ENCODE data around the gene CNTN4.

Gene CNTN4

GRCh38 chr3:2468816-2469215 lies 370.1 kb downstream of the CNTN4 start:
- no peak overlapping the region for H3K9ac ChIP-seq
- H3K4me1 ChIP-seq = no peaks in the 10 kb centered on the region
- H3K27ac ChIP-seq = no peak overlapping the region
- H4K20me1 ChIP-seq = no peaks in the 10 kb centered on the region; a peak in 1 of 22 replicates
- TF ChIP-seq Cebpa-rat (IDR thresholded peaks at IDR 0.05) = no peak
- no peak overlapping the region for H3K4me3 ChIP-seq
- H3K9me3 ChIP-seq (replicated peaks in 1 of 11) = no peaks in the 10 kb centered on the region
- no peaks in the 10 kb centered on the region for H3K27me3 ChIP-seq
- H3K36me3 ChIP-seq = no peaks in the 10 kb centered on the region
- no peak overlapping the region for H3K4me2 ChIP-seq

- H3K9ac ChIP-seq = no peak overlapping the region
- H3K27ac ChIP-seq = no peak overlapping the region
- no peaks in the 10 kb centered on the region for H3K4me1 ChIP-seq
- no peak overlapping the region for H3K4me3 ChIP-seq
- H3K9me3 ChIP-seq (replicated peaks in 1 of 11) = no peaks in the 10 kb centered on the region
- H3K36me3 ChIP-seq = no peaks in the 10 kb centered on the region
- no peaks in the 10 kb centered on the region; a peak in 1 of 22 replicates for H4K20me1 ChIP-seq
- no peaks in the 10 kb centered on the region for H3K27me3 ChIP-seq
- TF ChIP-seq Cebpa-rat (IDR thresholded peaks at IDR 0.05) = no peak
- H3K4me2 ChIP-seq = no peak overlapping the region
Measured at GRCh38 chr3:2476996-2477395, 378.3 kb downstream of the CNTN4 start.

- Histone ChIP-seq H3K27ac (no peak overlapping the region), H3K9ac (no peak overlapping the region), H3K4me1 (no peaks in the 10 kb centered on the region), H3K36me3 (no peaks in the 10 kb centered on the region), H4K20me1 (no peaks in the 10 kb centered on the region; a peak in 1 of 22 replicates), H3K4me2 (peak overlapping the region in 1 of 11 experiments; percentile 16; a peak in 2 of 22 replicates), H3K27me3 (no peaks in the 10 kb centered on the region), H3K4me3 (no peak overlapping the region), H3K9me3 (replicated peaks in 1 of 11) (no peaks in the 10 kb centered on the region)
- TF ChIP-seq Cebpa-rat (IDR thresholded peaks at IDR 0.05) = no peak
Measured at GRCh38 chr3:2477620-2478019, 379.0 kb downstream of the CNTN4 start.

GRCh38 chr3:2484162-2485026 lies 385.7 kb downstream of the CNTN4 start:
- no peak for TF ChIP-seq Cebpa-rat (IDR thresholded peaks at IDR 0.05)
- Histone ChIP-seq H4K20me1 (no peaks in the 10 kb centered on the region), H3K27ac (no peak overlapping the region), H3K4me1 (no peaks in the 10 kb centered on the region), H3K9ac (no peak overlapping the region), H3K27me3 (no peaks in the 10 kb centered on the region), H3K9me3 (replicated peaks in 1 of 11) (peaks cover 0 to 19% (median 13%) of the 10 kb centered on the region in 11 experiments; a peak in 19 of 22 replicates), H3K36me3 (no peaks in the 10 kb centered on the region), H3K4me2 (no peak overlapping the region), H3K4me3 (no peak overlapping the region)

- H3K4me3 ChIP-seq = no peak overlapping the region
- no peak overlapping the region for H3K9ac ChIP-seq
- no peaks in the 10 kb centered on the region for H3K27me3 ChIP-seq
- H3K4me1 ChIP-seq = no peaks in the 10 kb centered on the region
- no peak overlapping the region for H3K27ac ChIP-seq
- no peak overlapping the region for H3K4me2 ChIP-seq
- no peaks in the 10 kb centered on the region for H4K20me1 ChIP-seq
- peaks cover 0 to 19% (median 13%) of the 10 kb centered on the region in 11 experiments; a peak in 19 of 22 replicates for H3K9me3 ChIP-seq (replicated peaks in 1 of 11)
- no peak for TF ChIP-seq Cebpa-rat (IDR thresholded peaks at IDR 0.05)
- H3K36me3 ChIP-seq = no peaks in the 10 kb centered on the region
Measured at GRCh38 chr3:2485027-2485375, 386.3 kb downstream of the CNTN4 start.

- no peak overlapping the region for H3K4me3 ChIP-seq
- no peak overlapping the region for H3K27ac ChIP-seq
- H4K20me1 ChIP-seq = no peaks in the 10 kb centered on the region
- no peak overlapping the region for H3K4me2 ChIP-seq
- TF ChIP-seq Cebpa-rat (IDR thresholded peaks at IDR 0.05) = no peak
- no peaks in the 10 kb centered on the region for H3K27me3 ChIP-seq
- no peaks in the 10 kb centered on the region for H3K4me1 ChIP-seq
- no peak overlapping the region for H3K9ac ChIP-seq
- no peaks in the 10 kb centered on the region for H3K9me3 ChIP-seq (replicated peaks in 1 of 11)
- no peaks in the 10 kb centered on the region for H3K36me3 ChIP-seq
Measured at GRCh38 chr3:2495746-2496145, 397.1 kb downstream of the CNTN4 start.

- H4K20me1 ChIP-seq = no peaks in the 10 kb centered on the region
- H3K27me3 ChIP-seq = no peaks in the 10 kb centered on the region
- H3K4me3 ChIP-seq = no peak overlapping the region
- H3K9ac ChIP-seq = no peak overlapping the region
- no peak overlapping the region for H3K4me2 ChIP-seq
- no peaks in the 10 kb centered on the region; a peak in 1 of 20 replicates for H3K4me1 ChIP-seq
- H3K27ac ChIP-seq = no peak overlapping the region
- no peaks in the 10 kb centered on the region for H3K36me3 ChIP-seq
- H3K9me3 ChIP-seq (replicated peaks in 1 of 11) = no peaks in the 10 kb centered on the region
- TF ChIP-seq Cebpa-rat (IDR thresholded peaks at IDR 0.05) = no peak
Measured at GRCh38 chr3:2504912-2505311, 406.2 kb downstream of the CNTN4 start.

- no peaks in the 10 kb centered on the region; a peak in 1 of 20 replicates for H3K4me1 ChIP-seq
- H3K9me3 ChIP-seq (replicated peaks in 1 of 11) = no peaks in the 10 kb centered on the region
Measured at GRCh38 chr3:2506776-2507175, 408.1 kb downstream of the CNTN4 start.

GRCh38 chr3:2510591-2511145 lies 412.0 kb downstream of the CNTN4 start:
- H3K36me3 ChIP-seq = no peaks in the 10 kb centered on the region
- H3K9ac ChIP-seq = no peak overlapping the region
- no peak for TF ChIP-seq Cebpa-rat (IDR thresholded peaks at IDR 0.05)
- H3K4me3 ChIP-seq = no peak overlapping the region
- no peaks in the 10 kb centered on the region for H3K4me1 ChIP-seq
- H3K27me3 ChIP-seq = no peaks in the 10 kb centered on the region
- no peaks in the 10 kb centered on the region for H4K20me1 ChIP-seq
- H3K4me2 ChIP-seq = no peak overlapping the region
- no peak overlapping the region for H3K27ac ChIP-seq
- H3K9me3 ChIP-seq (replicated peaks in 1 of 11) = no peaks in the 10 kb centered on the region

More at GRCh38 chr3:2506776-2507175, 408.1 kb downstream of the CNTN4 start:
- Histone ChIP-seq H3K9ac (no peak overlapping the region), H3K4me3 (no peak overlapping the region; a peak in 1 of 20 replicates), H3K27me3 (no peaks in the 10 kb centered on the region), H3K36me3 (no peaks in the 10 kb centered on the region), H4K20me1 (no peaks in the 10 kb centered on the region), H3K27ac (no peak overlapping the region), H3K4me2 (no peak overlapping the region)
- no peak for TF ChIP-seq Cebpa-rat (IDR thresholded peaks at IDR 0.05)

- no peak for TF ChIP-seq Cebpa-rat (IDR thresholded peaks at IDR 0.05)
- no peak overlapping the region for H3K27ac ChIP-seq
- H3K4me1 ChIP-seq = no peaks in the 10 kb centered on the region
- no peaks in the 10 kb centered on the region for H3K9me3 ChIP-seq (replicated peaks in 1 of 11)
- no peak overlapping the region for H3K4me2 ChIP-seq
- H3K27me3 ChIP-seq = no peaks in the 10 kb centered on the region
- no peak overlapping the region for H3K9ac ChIP-seq
- H3K4me3 ChIP-seq = no peak overlapping the region
- no peaks in the 10 kb centered on the region for H4K20me1 ChIP-seq
- H3K36me3 ChIP-seq = no peaks in the 10 kb centered on the region
Measured at GRCh38 chr3:2511356-2511755, 412.7 kb downstream of the CNTN4 start.
